ENCODE data around the gene NCK1.

NCK1 gene

DNA sequence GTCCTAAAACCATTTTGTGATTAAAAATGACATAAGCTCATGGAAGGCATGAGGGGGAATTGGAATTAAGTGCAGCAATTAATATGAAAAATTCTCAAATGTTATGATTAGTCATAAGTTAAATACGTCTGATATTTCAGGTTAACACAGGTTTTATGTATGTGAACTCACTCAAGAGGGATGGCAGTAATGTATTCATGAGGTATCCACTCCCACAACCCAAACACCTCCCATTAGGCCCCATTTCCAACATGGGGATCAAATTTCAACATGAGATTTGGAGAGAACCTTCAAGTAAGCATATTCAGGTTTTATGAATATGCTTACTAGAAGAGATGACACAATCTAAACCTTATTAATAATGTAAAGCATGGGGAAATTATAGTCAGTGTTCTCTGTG is 54.2 kb downstream of the NCK1 start:
- peaks cover 16% of the 10 kb centered on the region for H3K36me3 Mint-ChIP-seq

DNA sequence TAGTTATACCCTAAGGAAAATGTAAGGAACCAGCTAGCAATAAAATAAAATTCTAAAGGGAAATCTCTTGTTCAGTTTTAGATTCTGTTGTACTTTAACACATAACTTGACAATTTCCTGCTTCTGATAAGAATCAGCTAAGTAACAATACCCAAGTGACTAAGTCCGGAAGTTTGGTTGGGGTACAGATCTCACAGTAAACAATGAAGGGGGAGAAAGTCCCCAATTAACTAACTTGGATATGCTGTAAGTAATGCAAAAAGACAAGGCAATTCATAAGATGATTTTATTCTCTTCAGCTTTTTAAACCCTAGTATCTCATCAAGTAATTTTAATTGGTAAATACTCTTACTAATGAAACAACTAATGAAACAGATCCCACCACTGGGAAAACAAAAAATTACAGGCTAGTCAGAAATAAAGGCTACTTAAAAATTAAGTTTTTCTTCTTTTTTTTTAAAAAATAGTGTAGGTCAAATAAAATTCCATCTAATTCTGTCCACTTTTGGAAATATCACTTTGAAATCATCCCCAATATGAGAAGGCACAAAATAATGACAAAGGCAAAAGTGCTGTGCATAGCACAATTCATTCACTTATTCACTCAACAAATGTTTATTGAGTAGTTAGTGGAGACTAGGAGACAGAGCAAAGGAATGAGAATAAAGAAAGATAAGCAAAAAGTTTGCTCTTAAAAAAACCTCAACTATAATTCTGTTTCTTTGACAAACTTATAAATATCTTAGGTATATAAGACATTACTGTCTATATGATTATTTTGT is 58.0 kb downstream of the NCK1 start:
- Mint-ChIP-seq H3K27ac (no peak overlapping the region), H3K27me3 (no peaks in the 10 kb centered on the region), H3K4me1 (peaks cover 90% of the 10 kb centered on the region), H3K4me3 (peak overlapping the region; percentile 45), H3K36me3 (peaks cover 6% of the 10 kb centered on the region), H3K9me3 (peaks cover 4% of the 10 kb centered on the region)

More for the DNA sequence above, 54.2 kb downstream of the NCK1 start:
- H3K4me1 Mint-ChIP-seq: peaks cover 97% of the 10 kb centered on the region
- H3K27ac Mint-ChIP-seq: no peak overlapping the region
- peaks cover 1% of the 10 kb centered on the region for H3K9me3 Mint-ChIP-seq
- H3K4me3 Mint-ChIP-seq: no peak overlapping the region
- no peaks in the 10 kb centered on the region for H3K27me3 Mint-ChIP-seq

DNA sequence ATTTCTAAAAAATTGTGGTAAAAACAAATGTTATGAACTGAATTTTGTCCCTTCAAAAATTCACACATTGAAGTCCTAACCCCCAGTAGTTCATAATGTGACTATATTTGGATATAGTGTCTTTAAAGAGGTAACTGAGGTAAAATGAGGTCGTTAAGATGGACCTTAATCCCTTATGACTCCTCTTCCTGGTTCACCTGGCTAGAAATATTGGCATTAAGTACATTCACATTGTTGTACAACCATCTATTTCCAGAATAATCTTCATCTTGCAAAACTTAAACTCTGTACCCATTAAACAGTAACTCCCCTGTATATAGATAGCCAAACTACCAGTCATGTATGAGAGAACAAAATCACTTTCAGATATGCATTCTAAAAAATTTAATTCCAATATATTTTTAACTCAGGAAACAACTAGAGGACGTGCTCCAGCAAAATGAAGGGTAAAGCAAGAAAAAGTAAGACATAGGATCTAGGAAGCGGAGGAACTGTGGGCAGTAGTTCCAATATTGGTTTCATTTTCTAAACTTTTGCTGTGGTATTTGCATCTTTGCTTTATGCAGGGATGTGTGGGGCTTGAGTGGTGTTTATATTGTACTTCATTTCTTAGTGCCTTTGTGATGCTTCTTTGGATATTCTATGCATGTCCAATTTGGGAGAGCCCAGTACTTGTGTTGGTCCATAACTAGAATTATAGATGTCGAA is 59.0 kb downstream of the NCK1 start:
- Mint-ChIP-seq H3K27me3 (no peaks in the 10 kb centered on the region), H3K27ac (no peak overlapping the region), H3K4me3 (peak overlapping the region; percentile 37), H3K4me1 (peaks cover 88% of the 10 kb centered on the region), H3K9me3 (peaks cover 4% of the 10 kb centered on the region), H3K36me3 (peaks cover 8% of the 10 kb centered on the region)

DNA sequence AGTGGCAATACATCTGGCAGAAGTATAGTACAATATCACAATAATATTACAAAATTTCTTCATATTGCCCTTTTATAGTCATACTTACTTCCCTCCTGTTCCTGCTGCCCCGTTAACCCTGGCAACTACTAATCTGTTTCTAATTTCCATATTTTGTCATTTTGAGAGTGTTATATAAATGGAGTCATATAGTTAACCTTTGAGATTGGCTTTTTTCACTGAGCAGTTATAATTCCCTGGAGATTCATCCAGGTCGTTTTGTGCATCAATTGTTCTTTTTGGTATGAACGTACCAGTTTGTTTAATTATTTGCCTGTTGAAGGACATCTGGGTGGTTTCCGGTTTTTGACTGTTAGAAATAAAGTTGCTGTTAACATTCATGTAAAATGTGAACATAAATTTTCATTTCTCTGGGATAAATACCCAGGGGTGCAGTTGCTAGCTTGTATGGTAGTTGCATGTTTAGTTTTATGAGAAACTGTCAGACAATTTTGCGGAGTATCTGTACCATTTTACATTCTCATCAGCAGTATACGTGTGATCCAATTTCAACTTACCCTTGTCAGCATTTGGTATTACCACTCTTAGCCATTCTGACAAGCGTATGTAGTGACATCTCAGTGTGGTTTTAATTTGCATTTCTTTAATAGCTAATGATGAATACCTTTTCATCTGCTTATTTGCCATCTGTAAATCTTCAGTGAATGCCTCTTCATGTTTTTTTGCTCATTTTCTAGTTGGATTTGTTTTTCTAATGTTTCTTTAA is 63.6 kb downstream of the NCK1 start:
- Mint-ChIP-seq H3K9me3 (peaks cover 4% of the 10 kb centered on the region), H3K4me3 (no peak overlapping the region), H3K36me3 (peaks cover 18% of the 10 kb centered on the region), H3K4me1 (peaks cover 69% of the 10 kb centered on the region), H3K27ac (no peak overlapping the region), H3K27me3 (no peaks in the 10 kb centered on the region)

DNA sequence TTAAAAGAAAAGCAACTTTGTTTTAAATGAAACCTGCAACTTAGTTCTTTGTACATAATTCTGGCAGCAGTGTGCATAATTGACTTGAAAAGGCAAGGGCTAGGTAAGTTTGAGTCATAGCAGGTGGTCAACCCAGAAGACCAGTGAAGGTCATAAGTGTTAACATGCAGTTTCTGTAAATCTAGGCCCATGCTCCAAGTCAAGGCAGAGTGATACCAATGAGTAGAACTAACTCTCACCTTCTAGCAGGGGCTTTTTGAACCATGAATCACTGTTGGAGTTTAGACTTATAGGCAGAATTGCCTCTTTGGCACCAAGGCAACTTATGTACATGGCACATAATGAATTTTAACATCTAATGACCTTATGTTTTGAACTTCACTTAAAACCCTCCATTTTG is 66.2 kb downstream of the NCK1 start:
- Mint-ChIP-seq H3K27ac (no peak overlapping the region), H3K9me3 (no peaks in the 10 kb centered on the region), H3K36me3 (peaks cover 16% of the 10 kb centered on the region), H3K27me3 (no peaks in the 10 kb centered on the region), H3K4me1 (peaks cover 68% of the 10 kb centered on the region), H3K4me3 (no peak overlapping the region)

DNA sequence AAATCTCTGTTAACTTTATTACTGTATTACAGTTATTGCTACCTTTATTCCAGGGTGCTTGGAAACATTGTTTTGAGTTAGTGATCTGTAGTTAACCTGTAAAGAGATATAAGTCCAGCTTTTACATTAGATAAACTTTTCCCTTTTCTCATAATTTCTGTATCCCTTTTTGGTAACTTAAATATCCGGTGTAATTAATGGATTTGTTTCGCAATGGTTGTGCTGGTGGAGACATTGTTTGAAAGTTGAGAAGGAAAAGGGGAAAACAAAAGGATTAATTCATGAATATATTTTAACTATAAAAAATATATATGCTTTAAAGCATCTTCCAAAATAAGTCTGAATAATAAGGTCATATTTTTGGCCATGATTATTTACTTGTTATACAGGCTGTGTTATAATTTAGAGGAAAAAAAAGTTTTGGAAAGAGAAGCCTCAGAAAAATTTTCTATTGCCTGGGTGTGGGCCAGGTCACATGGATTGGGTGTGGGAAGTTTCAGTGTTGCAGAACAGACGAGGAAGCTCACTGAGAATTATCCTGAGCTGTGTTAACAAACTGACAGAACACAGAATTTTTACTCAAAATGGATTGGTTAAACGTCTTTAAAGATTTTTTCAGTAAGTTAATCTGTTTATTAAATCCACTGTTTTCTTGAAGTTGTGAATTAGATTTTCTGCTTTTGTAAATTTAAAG is 68.1 kb downstream of the NCK1 start:
- Mint-ChIP-seq H3K4me1 (peaks cover 67% of the 10 kb centered on the region), H3K4me3 (no peak overlapping the region), H3K36me3 (peaks cover 26% of the 10 kb centered on the region), H3K9me3 (no peaks in the 10 kb centered on the region), H3K27ac (no peak overlapping the region), H3K27me3 (no peaks in the 10 kb centered on the region)

DNA sequence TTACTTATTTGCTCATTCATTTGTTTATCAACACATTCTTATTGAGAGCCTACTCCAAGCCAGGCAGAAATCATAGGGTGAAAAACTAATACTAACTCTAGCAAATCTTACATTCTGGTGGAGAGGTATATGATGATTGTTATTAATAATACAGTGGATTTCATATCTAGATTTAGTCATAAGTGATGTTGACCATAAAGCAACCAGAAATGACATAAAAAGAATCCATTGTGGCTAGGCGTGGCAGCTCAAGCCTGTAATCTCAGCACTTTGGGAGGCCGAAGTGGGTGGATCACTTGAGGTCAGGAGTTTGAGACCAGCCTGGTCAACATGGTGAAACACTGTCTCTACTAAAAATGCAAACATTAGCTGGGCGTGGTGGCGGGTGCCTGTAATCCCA is 69.6 kb downstream of the NCK1 start:
- peaks cover 3% of the 10 kb centered on the region for H3K9me3 Mint-ChIP-seq
- no peak overlapping the region for H3K4me3 Mint-ChIP-seq
- peaks cover 30% of the 10 kb centered on the region for H3K36me3 Mint-ChIP-seq
- no peak overlapping the region for H3K27ac Mint-ChIP-seq
- no peaks in the 10 kb centered on the region for H3K27me3 Mint-ChIP-seq
- peaks cover 67% of the 10 kb centered on the region for H3K4me1 Mint-ChIP-seq

DNA sequence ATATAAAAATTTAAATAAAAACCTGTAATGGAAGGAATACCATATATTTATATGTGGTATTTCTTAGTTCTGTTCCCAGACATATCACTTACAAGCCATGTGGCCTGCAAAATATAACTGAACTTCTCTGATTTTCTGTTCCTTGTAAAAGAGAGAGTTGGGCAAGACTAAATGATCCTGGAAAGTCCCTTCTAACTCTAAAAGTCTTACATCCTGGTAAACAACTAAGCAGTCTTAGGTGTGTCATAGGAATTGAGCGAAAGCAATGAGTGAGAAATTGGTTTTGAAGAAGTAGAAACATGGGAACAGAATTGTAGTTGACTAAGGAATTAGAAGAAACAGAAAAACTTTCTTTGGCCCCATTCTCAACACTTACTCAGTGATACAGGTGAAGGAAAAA is 70.5 kb downstream of the NCK1 start:
- Mint-ChIP-seq H3K27ac (peak overlapping the region; percentile 5), H3K4me1 (peaks cover 72% of the 10 kb centered on the region), H3K27me3 (no peaks in the 10 kb centered on the region), H3K9me3 (peaks cover 4% of the 10 kb centered on the region), H3K36me3 (peaks cover 33% of the 10 kb centered on the region), H3K4me3 (peak overlapping the region; percentile 0)

DNA sequence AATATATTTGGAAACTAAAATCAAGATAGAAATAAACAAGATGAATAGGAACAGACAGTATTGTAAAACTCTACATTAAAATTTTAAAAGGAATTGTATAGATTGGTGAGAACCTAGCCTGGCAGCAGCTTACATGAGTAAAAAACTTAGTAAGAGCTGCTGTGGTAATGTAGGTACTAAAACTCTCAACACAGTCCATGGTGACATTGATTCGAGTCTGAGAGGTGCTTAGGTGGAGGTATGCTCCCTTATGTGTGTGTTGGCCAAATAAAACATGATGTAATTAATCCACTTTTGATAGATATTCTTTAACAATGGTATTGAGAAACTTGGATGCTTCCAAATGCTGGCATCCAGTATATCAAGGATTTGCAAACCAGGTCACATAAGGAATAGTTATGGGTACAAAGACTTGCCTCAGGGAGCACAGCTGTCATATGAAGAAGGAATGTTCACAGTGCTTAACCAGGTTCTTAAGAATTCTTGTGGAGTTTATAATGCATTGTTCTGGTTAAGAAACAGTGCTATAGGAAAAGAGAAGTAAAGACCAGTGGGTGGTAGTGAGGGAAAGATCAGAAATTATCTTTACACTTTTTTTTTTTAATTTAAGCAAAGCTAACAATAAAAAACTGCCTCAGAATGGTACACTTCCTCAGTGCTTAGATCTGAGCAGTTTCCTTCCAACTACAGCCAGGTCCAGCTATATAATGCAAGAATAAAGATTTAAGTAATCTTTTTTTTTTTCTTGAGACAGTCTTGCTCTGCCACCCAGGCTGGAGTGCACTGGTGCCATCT is 71.2 kb downstream of the NCK1 start:
- Mint-ChIP-seq H3K36me3 (peaks cover 34% of the 10 kb centered on the region), H3K9me3 (peaks cover 4% of the 10 kb centered on the region), H3K27me3 (no peaks in the 10 kb centered on the region), H3K4me1 (peaks cover 73% of the 10 kb centered on the region), H3K27ac (peak overlapping the region; percentile 62), H3K4me3 (peak overlapping the region; percentile 0)

DNA sequence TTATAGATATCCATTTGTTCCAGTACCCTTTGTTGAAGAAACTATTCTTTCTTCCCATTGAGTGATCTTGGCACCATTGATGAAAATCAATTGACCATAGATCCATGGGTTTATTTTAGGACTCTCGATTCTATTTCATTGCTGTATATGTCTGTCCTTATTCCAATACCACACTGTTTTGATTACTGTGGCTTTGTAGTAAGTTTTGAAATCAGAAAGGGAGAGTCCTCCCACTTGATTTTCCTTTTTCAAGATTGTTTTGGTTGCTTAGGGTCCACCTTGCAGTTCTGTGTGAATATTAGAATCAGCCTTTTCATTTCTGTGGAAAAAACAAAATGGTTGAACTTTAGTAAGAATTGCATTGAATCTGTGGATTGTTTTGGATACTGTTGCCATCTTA is 75.2 kb downstream of the NCK1 start:
- Mint-ChIP-seq H3K36me3 (peaks cover 32% of the 10 kb centered on the region), H3K27me3 (no peaks in the 10 kb centered on the region), H3K27ac (no peak overlapping the region), H3K9me3 (peaks cover 4% of the 10 kb centered on the region), H3K4me3 (no peak overlapping the region), H3K4me1 (peaks cover 85% of the 10 kb centered on the region)

DNA sequence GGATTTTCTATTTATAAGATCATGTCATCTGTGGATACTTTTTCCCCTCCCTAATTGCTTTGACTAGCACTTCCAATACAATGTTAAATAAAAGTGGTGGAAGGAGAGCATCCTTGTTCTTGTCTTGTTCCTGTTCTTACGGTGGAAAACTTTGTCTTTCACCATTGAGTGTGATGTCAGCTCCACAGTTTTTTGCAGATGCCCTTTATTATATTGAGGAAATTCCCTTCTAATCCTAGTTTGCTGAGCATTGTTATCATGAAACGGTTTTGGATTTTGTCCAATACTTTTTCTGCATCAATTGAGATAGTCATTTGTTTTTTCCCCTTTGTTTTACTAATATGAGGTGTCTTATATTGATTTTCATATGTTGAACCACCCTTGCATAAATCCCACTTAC is 75.8 kb downstream of the NCK1 start:
- Mint-ChIP-seq H3K27ac (peak overlapping the region; percentile 59), H3K27me3 (no peaks in the 10 kb centered on the region), H3K4me1 (peaks cover 85% of the 10 kb centered on the region), H3K9me3 (peaks cover 4% of the 10 kb centered on the region), H3K4me3 (no peak overlapping the region), H3K36me3 (peaks cover 34% of the 10 kb centered on the region)

DNA sequence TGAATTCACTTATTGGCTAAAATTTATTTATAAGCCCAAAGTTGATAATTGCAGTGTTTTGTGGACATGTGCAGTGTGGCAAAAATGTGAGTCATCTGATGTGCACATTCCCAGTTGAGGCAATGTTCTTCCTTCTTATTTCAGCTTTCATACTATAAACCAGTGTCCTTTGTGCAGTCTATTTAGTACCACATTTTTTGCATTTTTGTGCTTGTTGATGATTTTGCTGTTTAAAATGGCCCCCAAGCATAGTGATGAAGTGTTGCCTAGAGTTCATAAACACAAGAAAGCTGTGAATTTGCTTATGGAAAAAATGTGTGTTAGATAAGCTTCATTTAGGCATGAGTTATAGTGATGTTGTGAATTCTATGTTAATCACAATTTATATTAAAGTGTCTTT is 76.3 kb downstream of the NCK1 start:
- Mint-ChIP-seq H3K27me3 (no peaks in the 10 kb centered on the region), H3K4me3 (no peak overlapping the region), H3K9me3 (peaks cover 4% of the 10 kb centered on the region), H3K36me3 (peaks cover 32% of the 10 kb centered on the region), H3K4me1 (peaks cover 85% of the 10 kb centered on the region), H3K27ac (peak overlapping the region; percentile 8)

DNA sequence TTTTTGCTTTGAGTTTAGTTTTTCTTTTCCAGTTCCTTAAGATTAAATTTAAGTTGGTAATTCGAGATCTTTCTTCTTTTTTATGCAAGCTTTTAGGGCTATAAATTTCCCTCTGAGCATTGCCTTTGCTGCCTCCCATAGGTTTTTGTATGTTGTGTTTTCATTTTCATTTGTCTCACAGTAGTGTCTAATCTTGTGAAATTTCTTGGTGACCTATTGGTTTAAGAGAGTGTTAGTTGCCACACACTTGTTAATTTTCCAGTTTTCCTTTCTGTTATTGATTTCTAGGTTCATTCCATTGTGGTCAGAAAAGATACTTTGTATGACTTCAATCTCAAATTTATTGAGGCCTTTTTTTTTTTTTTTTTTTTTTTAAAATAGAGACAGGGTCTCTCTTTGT is 77.5 kb downstream of the NCK1 start:
- Mint-ChIP-seq H3K27me3 (no peaks in the 10 kb centered on the region), H3K36me3 (peaks cover 28% of the 10 kb centered on the region), H3K4me1 (peaks cover 84% of the 10 kb centered on the region), H3K9me3 (peaks cover 4% of the 10 kb centered on the region), H3K27ac (peak overlapping the region; percentile 65), H3K4me3 (peak overlapping the region; percentile 61)

DNA sequence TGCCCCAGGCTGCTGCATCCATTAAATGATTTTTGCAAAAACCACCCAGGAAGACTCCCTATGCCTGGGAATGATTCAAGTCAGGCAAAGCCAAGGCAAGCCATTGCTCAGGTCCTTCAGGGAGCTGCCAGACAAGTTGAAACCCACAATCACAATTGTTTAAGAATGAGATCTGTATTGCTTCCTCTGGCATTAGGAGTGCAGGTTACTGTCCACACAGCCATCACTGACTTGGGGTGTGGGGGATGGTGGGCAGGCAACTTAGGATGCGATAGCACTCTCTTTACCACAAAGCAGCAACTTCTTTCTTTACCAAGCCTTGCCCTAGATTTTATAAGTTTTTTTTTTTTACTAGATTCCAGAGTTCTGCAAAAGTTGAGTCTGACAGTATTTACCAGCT is 80.8 kb downstream of the NCK1 start:
- H3K4me1 Mint-ChIP-seq: peaks cover 69% of the 10 kb centered on the region
- H3K27ac Mint-ChIP-seq: peak overlapping the region; percentile 80
- H3K4me3 Mint-ChIP-seq: no peak overlapping the region
- no peaks in the 10 kb centered on the region for H3K27me3 Mint-ChIP-seq
- peaks cover 25% of the 10 kb centered on the region for H3K36me3 Mint-ChIP-seq
- H3K9me3 Mint-ChIP-seq: no peaks in the 10 kb centered on the region

DNA sequence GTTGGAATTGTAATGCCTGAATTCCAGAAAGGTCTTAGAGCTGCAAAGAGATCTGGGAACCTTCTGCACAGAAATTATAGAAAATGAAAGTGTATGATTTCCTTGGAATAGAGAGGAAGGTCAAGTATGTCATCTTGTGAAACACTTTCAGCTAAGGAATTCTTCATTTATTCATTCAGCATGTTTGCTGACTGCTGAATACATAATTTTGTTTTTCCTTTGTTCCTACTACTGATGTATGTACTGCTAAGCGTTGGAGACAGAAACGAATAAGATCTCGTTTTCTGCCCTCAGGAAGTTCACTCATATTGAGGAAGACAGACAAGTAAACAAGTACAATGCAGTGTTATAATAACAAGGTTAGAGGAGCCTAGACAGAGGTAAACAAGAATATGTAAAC is 81.4 kb downstream of the NCK1 start:
- Mint-ChIP-seq H3K9me3 (no peaks in the 10 kb centered on the region), H3K27ac (no peak overlapping the region), H3K27me3 (no peaks in the 10 kb centered on the region), H3K4me3 (no peak overlapping the region), H3K4me1 (peaks cover 65% of the 10 kb centered on the region), H3K36me3 (peaks cover 23% of the 10 kb centered on the region)
